Activated naive CD8-positive, alpha-beta T cell treated with anti-CD3 and anti-CD28 coated beads, Interleukin-2, amount 10 ng/mL, durations not matched to agents 7 days and 5 days (primary cell): Measurements from ENCODE around the gene AK5. TPM values are rescaled to one million over a fixed set of nuclear protein-coding genes. Genes with fewer than 3 reads are reported as not detected.
"Not testable (repeated sequence)": the region's sequence is repeated elsewhere in the genome, so short reads cannot be mapped to it uniquely, and the experiment has no call there.

Source experiments
- ATAC-seq: fragments of 150-1000 bp; cut with Tn5 transposase; one replicate; pipeline ENCODE4 v1.10.0; 2021; ENCODE audit warnings: low read depth, moderate library complexity
- POLR2A ChIA-PET: fragments of 350-600 bp; sonication (Branson Sonifier 250); formaldehyde crosslinking; loops from one replicate; lab custom pipeline; 2021; ENCODE audit warnings: antibody characterized with exemption; lab: Charles Lee
- DNase-seq: peaks from one replicate; pipeline ENCODE4 v3.0.0; 2021
- H3K27ac Mint-ChIP-seq: one replicate; pipeline ENCODE4 v1.8.0; 2022; ENCODE audit warnings: mild to moderate bottlenecking, mixed read lengths
- H3K27me3 Mint-ChIP-seq: one replicate; pipeline ENCODE4 v1.8.0; 2022; ENCODE audit warnings: mild to moderate bottlenecking, moderate library complexity, mixed read lengths
- H3K36me3 Mint-ChIP-seq: one replicate; pipeline ENCODE4 v1.8.0; 2021; ENCODE audit warnings: mild to moderate bottlenecking, mixed read lengths
- H3K4me1 Mint-ChIP-seq: one replicate; pipeline ENCODE4 v1.8.0; 2021; ENCODE audit warnings: mixed read lengths
- H3K4me3 Mint-ChIP-seq: one replicate; pipeline ENCODE4 v1.8.0; 2022; ENCODE audit warnings: mild to moderate bottlenecking, moderate library complexity, mixed read lengths
- H3K9me3 Mint-ChIP-seq: one replicate; pipeline ENCODE4 v1.8.0; 2021; ENCODE audit warnings: mixed read lengths
- total RNA-seq, 2 experiments: library from RNA; stranded (reverse); gene quantifications; one replicate each; pipeline ENCODE4 v1.2.3, GENCODE V29; 2021

AK5 gene
- total RNA-seq, 2 experiments from 2014 or later, result 4.7 to 7.8 TPM

DNA sequence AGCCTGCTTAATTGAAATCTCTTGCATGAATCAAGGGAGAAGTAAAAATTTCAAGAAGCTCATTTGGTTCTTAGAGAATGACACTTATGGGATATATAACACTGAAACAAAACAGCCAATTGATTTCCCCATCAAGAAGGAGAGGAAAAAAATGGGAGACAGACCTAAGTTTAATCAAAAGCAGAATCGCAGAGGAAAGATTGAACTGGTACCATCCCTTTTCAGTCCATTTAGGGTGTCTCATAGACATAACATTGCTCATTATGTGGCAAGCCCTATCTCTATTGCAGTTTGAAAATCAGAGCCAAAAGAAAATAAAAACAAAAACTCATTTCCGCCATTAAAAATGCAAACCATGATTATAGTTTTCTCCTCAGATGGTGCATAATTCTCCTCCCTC, 119.6 kb downstream of the AK5 start:
- peaks cover 2% of the 10 kb centered on the region for H3K9me3 Mint-ChIP-seq
- no peaks in the 10 kb centered on the region for H3K27me3 Mint-ChIP-seq
- peaks cover 1% of the 10 kb centered on the region for H3K36me3 Mint-ChIP-seq
- POLR2A ChIA-PET, result no interaction called here
- no peak for DNase-seq
- no peak for ATAC-seq
- no peaks in the 10 kb centered on the region for H3K4me1 Mint-ChIP-seq
- no peak overlapping the region for H3K4me3 Mint-ChIP-seq
- no peak overlapping the region for H3K27ac Mint-ChIP-seq

DNA sequence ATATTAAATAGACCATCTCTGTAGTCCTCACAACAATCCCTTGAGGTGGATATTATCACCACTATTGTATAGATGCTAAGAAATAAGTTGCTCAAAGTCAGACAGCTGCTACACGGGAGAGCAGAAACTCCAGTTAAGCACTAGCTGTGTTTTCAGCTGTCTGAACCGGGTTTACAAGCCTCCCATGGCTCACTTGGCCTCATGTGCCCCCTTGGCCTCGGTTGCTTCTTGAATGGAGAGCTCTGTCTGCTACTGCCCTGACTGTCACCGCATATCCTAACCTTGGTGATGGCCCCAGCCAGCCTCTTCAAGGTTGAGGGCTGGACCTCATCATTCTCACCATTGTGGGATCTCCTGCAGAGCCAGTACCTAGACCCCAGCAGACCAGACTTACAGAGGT, 123.4 kb downstream of the AK5 start:
- Mint-ChIP-seq H3K36me3 (peaks cover 4% of the 10 kb centered on the region), H3K27ac (no peak overlapping the region), H3K4me1 (no peaks in the 10 kb centered on the region), H3K27me3 (no peaks in the 10 kb centered on the region), H3K9me3 (peaks cover 6% of the 10 kb centered on the region), H3K4me3 (no peak overlapping the region)
- POLR2A ChIA-PET, result no interaction called here
- DNase-seq (no peak), ATAC-seq (no peak)

DNA sequence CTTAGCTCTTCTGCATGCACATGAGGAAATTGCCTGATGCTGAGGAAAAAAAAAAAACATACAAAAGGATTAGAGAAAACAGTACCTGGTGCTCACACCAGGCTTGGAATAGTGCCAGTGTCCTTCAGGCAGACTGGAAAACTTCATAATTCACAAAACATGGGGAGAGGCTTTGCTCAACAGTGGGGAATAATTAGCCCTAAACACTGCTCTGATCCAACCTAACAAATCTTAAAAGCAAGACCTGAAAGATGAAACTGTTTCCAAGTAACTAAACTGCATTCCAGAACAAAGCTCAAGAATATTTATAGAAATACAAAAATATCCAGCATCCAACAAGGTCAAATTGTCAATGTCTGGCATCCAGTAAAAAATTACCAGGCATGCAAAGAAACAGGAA, 124.8 kb downstream of the AK5 start:
- POLR2A ChIA-PET, result no interaction called here
- no peak overlapping the region for H3K27ac Mint-ChIP-seq
- no peaks in the 10 kb centered on the region for H3K4me1 Mint-ChIP-seq
- no peak for DNase-seq
- peaks cover 6% of the 10 kb centered on the region for H3K9me3 Mint-ChIP-seq
- H3K4me3 Mint-ChIP-seq, result no peak overlapping the region
- ATAC-seq, result no peak
- H3K27me3 Mint-ChIP-seq, result no peaks in the 10 kb centered on the region
- H3K36me3 Mint-ChIP-seq, result peaks cover 7% of the 10 kb centered on the region

- H3K36me3 Mint-ChIP-seq, result peaks cover 7% of the 10 kb centered on the region
- ATAC-seq, result no peak
Measured at GRCh38 chr1:77407738-77408375, 126.0 kb downstream of the AK5 start.

GRCh38 chr1:77408933-77409332, 127.1 kb downstream of the AK5 start:
- H3K27ac Mint-ChIP-seq, ATAC-seq, H3K27me3 Mint-ChIP-seq, POLR2A ChIA-PET, H3K36me3 Mint-ChIP-seq, H3K4me3 Mint-ChIP-seq, H3K9me3 Mint-ChIP-seq, DNase-seq: not testable (repeated sequence)
- peaks cover 13% of the 10 kb centered on the region for H3K4me1 Mint-ChIP-seq

More at GRCh38 chr1:77407738-77408375, 126.0 kb downstream of the AK5 start:
- POLR2A ChIA-PET, result no interaction called here
- Mint-ChIP-seq H3K27me3 (no peaks in the 10 kb centered on the region), H3K27ac (no peak overlapping the region), H3K4me3 (no peak overlapping the region), H3K9me3 (peaks cover 6% of the 10 kb centered on the region), H3K4me1 (peaks cover 2% of the 10 kb centered on the region)
- DNase-seq, result no peak

DNA sequence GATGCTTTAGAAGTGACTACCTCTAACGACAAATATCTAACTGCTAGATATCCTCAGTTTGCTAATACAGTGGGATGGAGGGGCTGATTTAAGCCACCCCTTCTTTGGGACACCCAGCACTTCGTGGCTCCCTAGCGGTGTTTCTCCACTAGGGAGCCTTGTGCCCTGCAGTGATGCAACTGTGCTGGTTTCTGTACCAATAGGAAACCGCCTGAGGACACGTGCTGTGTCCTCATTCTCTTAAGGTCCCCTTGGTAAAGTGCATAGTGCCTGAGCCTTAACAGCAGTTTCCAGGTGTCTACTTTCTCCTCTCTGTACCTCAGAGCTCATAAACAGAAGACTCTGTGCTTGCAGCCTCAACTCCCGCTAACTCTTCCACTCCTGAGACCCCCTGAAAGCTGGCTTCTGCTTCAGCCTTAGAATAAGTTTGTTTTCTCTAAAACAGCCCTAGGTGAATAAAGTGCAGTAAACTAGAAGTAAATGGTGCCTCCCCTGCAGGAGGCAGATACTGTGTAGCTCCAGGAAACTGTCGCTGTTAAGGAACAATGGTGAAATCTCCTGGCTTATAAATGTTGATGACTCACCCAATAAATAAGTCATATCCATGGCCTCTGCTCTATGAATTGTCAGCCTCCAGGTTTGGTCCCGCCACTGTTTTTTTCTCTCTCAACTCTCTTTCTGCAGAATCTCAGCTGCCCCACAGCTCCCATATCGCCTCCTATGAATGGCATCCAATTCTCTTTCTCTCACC, 130.4 kb downstream of the AK5 start:
- H3K36me3 Mint-ChIP-seq, result peaks cover 8% of the 10 kb centered on the region
- H3K27ac Mint-ChIP-seq, result no peak overlapping the region
- ATAC-seq (no peak), DNase-seq (no peak)
- H3K4me1 Mint-ChIP-seq, result peaks cover 14% of the 10 kb centered on the region
- H3K9me3 Mint-ChIP-seq, result peaks cover 6% of the 10 kb centered on the region
- POLR2A ChIA-PET, result no interaction called here
- H3K4me3 Mint-ChIP-seq, result no peak overlapping the region
- H3K27me3 Mint-ChIP-seq, result no peaks in the 10 kb centered on the region

GRCh38 chr1:77412820-77413530, 131.2 kb downstream of the AK5 start:
- H3K4me1 Mint-ChIP-seq, result peaks cover 14% of the 10 kb centered on the region
- H3K27me3 Mint-ChIP-seq, result no peaks in the 10 kb centered on the region
- peaks cover 12% of the 10 kb centered on the region for H3K36me3 Mint-ChIP-seq
- peak overlapping the region; percentile 6 for H3K27ac Mint-ChIP-seq
- DNase-seq (no peak), ATAC-seq (peak; percentile 45)
- POLR2A ChIA-PET, result no interaction called here
- H3K9me3 Mint-ChIP-seq, result peaks cover 7% of the 10 kb centered on the region
- peak overlapping the region; percentile 31 for H3K4me3 Mint-ChIP-seq

DNA sequence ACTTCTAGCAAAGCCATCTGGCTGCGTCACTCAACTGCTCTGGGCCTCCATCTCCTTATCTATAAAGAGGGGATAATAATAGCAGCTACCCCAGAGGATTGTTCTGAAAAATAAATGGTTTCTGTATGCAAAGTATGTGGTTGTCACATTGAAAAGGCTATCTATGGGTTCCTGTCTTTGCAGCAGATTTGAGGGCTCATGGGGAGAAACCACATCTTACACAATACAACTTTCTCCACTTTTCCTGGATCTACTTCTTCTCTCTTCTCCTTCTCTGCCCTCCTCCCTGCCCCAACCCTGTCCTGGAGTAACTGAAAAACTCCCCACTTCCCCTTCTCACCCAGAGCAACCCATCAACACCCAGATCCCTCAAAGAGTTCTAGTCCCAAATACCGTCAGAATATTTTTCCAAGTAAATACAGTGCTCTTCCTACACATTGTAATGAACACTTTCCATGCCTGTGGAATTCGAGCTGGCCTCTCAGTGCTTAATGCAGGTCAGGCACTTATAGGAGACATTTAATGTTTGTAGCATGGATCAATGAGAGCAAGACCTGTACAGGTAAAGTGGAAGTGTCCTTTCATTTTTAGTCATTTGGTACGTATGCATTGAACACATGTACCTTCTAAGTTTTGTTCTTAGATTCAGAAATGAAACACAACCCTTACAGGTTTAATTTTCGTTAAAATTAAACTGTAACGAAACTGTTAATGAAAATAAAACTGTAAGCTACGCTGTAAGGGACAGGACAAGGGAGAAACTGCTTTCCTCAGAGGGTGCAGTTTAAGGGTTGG, 131.9 kb downstream of the AK5 start:
- ATAC-seq (peak; percentile 58), DNase-seq (no peak)
- peak overlapping the region; percentile 66 for H3K27ac Mint-ChIP-seq
- peaks cover 9% of the 10 kb centered on the region for H3K9me3 Mint-ChIP-seq
- peaks cover 14% of the 10 kb centered on the region for H3K4me1 Mint-ChIP-seq
- no peaks in the 10 kb centered on the region for H3K27me3 Mint-ChIP-seq
- POLR2A ChIA-PET, result no interaction called here
- H3K36me3 Mint-ChIP-seq, result peaks cover 13% of the 10 kb centered on the region
- H3K4me3 Mint-ChIP-seq, result peak overlapping the region; percentile 31

- Mint-ChIP-seq H3K9me3 (peaks cover 5% of the 10 kb centered on the region), H3K27me3 (no peaks in the 10 kb centered on the region), H3K27ac (peak overlapping the region; percentile 17), H3K4me1 (peaks cover 16% of the 10 kb centered on the region), H3K4me3 (no peak overlapping the region), H3K36me3 (peaks cover 15% of the 10 kb centered on the region)
- ATAC-seq (no peak), DNase-seq (no peak)
- POLR2A ChIA-PET, result interaction anchor here (1.0 kb wide), 1 partner anchor 20 kb away, joined by 3 read pairs; no protein-coding TSS in a partner anchor
Measured at GRCh38 chr1:77415579-77415978, 133.8 kb downstream of the AK5 start.

DNA sequence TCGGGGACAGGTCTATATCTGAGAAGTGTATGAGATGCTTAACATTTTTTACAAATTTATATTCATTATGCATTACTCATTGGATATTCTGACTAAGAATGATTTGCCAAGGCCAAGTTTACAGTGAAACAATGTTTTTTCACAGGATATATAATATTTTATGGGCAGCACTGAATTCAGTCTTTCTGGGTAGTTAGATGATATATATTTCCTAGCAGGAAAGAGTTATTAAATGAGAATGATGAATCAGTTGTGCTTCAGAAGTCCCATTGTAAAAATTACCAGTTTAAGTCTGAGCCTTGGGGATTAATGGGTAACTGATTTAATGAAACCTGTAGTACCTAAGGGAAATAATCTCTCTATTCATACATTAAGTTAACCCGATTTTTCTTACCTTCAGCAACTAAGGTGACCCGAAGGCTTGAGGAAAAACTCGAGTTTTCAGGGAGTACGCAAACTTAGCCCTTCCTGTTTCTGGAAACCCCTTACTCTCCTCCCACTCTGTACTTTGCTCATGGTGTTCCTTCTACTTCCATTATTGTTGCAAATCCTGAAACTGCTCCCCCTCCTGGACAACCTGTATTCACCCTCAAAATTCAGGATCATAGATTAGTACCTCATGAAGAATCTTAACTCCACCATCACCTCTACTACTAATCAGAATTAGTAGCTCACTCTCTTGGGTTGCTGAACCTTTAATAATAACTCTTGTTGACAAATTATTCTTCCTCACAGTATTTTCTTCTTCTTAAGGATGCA, 135.1 kb downstream of the AK5 start:
- peaks cover 3% of the 10 kb centered on the region for H3K9me3 Mint-ChIP-seq
- no peak for ATAC-seq
- peaks cover 25% of the 10 kb centered on the region for H3K4me1 Mint-ChIP-seq

DNA sequence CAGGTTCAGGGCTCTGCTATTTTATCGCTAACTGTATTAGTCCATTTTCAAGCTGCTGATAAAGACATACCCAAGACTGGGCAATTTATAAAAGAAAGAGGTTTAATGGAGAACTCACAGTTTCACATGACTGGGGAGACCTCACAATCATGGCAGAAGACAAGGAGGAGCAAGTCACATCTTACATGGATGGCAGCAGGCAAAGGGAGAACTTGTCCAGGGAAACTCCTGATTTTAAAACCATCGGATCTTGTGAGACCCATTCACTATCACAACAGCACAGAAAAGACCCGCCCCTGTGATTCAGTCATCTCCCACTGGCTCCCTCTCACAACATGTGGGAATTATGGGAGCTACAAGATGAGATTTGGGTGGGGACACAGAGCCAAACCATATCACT, 136.2 kb downstream of the AK5 start:
- Mint-ChIP-seq H3K4me1 (peaks cover 27% of the 10 kb centered on the region), H3K36me3 (peaks cover 12% of the 10 kb centered on the region)
- ATAC-seq, POLR2A ChIA-PET, H3K4me3 Mint-ChIP-seq, H3K27ac Mint-ChIP-seq, H3K9me3 Mint-ChIP-seq, H3K27me3 Mint-ChIP-seq, DNase-seq: not testable (repeated sequence)

More for the DNA sequence above, 135.1 kb downstream of the AK5 start:
- POLR2A ChIA-PET, result no interaction called here
- H3K27me3 Mint-ChIP-seq, result no peaks in the 10 kb centered on the region
- no peak overlapping the region for H3K27ac Mint-ChIP-seq
- H3K36me3 Mint-ChIP-seq, result peaks cover 12% of the 10 kb centered on the region
- H3K4me3 Mint-ChIP-seq, result no peak overlapping the region
- no peak for DNase-seq

GRCh38 chr1:77421504-77422233, 139.8 kb downstream of the AK5 start:
- H3K4me1 Mint-ChIP-seq, result peaks cover 17% of the 10 kb centered on the region
- H3K4me3 Mint-ChIP-seq, result no peak overlapping the region
- POLR2A ChIA-PET, result no interaction called here
- ATAC-seq (peak; percentile 93), DNase-seq (no peak)
- H3K27me3 Mint-ChIP-seq, result no peaks in the 10 kb centered on the region
- peaks cover 14% of the 10 kb centered on the region for H3K9me3 Mint-ChIP-seq
- H3K27ac Mint-ChIP-seq, result peak overlapping the region; percentile 70
- H3K36me3 Mint-ChIP-seq, result peaks cover 21% of the 10 kb centered on the region
